Activated T-helper 2 cell treated with anti-CD3 and anti-CD28 coated beads, Interferon-gamma antibody, Interleukin-2, Interleukin-4, amounts not matched to agents 10 μg/mL and 5 μg/mL and 100 μg/mL, durations not matched to agents 14 hours and 24 hours and 36 hours (primary cell): ENCODE measurements around the gene HMG20B. TPM values are rescaled to one million over a fixed set of nuclear protein-coding genes. Genes with fewer than 3 reads are reported as not detected.

Experiments used
- DNase-seq: peaks from one replicate; pipeline ENCODE4 v3.0.0; 2021; ENCODE audit warnings: low spot score
- H3K27ac Mint-ChIP-seq: one replicate; pipeline ENCODE4 v1.8.0; 2021; ENCODE audit warnings: mixed read lengths
- H3K27me3 Mint-ChIP-seq: one replicate; pipeline ENCODE4 v1.8.0; 2021; ENCODE audit warnings: low read depth, mixed read lengths
- H3K36me3 Mint-ChIP-seq: one replicate; pipeline ENCODE4 v1.8.0; 2021; ENCODE audit warnings: low read depth, mixed read lengths
- H3K4me1 Mint-ChIP-seq: one replicate; pipeline ENCODE4 v1.8.0; 2021; ENCODE audit warnings: low read depth, mixed read lengths
- H3K4me3 Mint-ChIP-seq: one replicate; pipeline ENCODE4 v1.8.0; 2021; ENCODE audit warnings: low read depth, mild to moderate bottlenecking, moderate library complexity, mixed read lengths
- H3K9me3 Mint-ChIP-seq: one replicate; pipeline ENCODE4 v1.8.0; 2021; ENCODE audit warnings: mixed read lengths
- intact Hi-C: fragments of 100-400 bp; cut with micrococcal nuclease; formaldehyde crosslinking; loops from one replicate; pipeline ENCODE4 v1.15.1; 2023
- total RNA-seq: library from RNA; stranded (reverse); gene quantifications from 2 replicates; pipeline ENCODE4 v1.2.3, GENCODE V29; 2022

Gene HMG20B
- total RNA-seq, 1 donor from 2014 or later, result 55.3 TPM

GRCh38 chr19:3532154-3532786 lies 40.5 kb upstream of the HMG20B start:
- intact Hi-C loops, result no loop called here
- no peak overlapping the region for H3K4me3 Mint-ChIP-seq
- no peaks in the 10 kb centered on the region for H3K9me3 Mint-ChIP-seq
- peaks cover 31% of the 10 kb centered on the region for H3K36me3 Mint-ChIP-seq
- no peak overlapping the region for H3K27ac Mint-ChIP-seq
- DNase-seq, result no peak
- H3K27me3 Mint-ChIP-seq, result no peaks in the 10 kb centered on the region
- H3K4me1 Mint-ChIP-seq, result no peaks in the 10 kb centered on the region

GRCh38 chr19:3533033-3533432 lies 39.7 kb upstream of the HMG20B start:
- Mint-ChIP-seq H3K4me1 (no peaks in the 10 kb centered on the region), H3K36me3 (peaks cover 38% of the 10 kb centered on the region), H3K4me3 (no peak overlapping the region), H3K9me3 (no peaks in the 10 kb centered on the region), H3K27me3 (no peaks in the 10 kb centered on the region), H3K27ac (no peak overlapping the region)
- intact Hi-C loops, result no loop called here
- DNase-seq, result no peak

GRCh38 chr19:3533563-3534216 lies 39.1 kb upstream of the HMG20B start:
- no peaks in the 10 kb centered on the region for H3K4me1 Mint-ChIP-seq
- no peaks in the 10 kb centered on the region for H3K9me3 Mint-ChIP-seq
- no peak overlapping the region for H3K27ac Mint-ChIP-seq
- peaks cover 45% of the 10 kb centered on the region for H3K36me3 Mint-ChIP-seq
- no peak overlapping the region for H3K4me3 Mint-ChIP-seq
- DNase-seq, result no peak
- H3K27me3 Mint-ChIP-seq, result no peaks in the 10 kb centered on the region
- intact Hi-C loops, result no loop called here

- Mint-ChIP-seq H3K36me3 (peaks cover 50% of the 10 kb centered on the region), H3K4me3 (no peak overlapping the region), H3K27ac (no peak overlapping the region), H3K27me3 (no peaks in the 10 kb centered on the region), H3K4me1 (no peaks in the 10 kb centered on the region), H3K9me3 (no peaks in the 10 kb centered on the region)
- DNase-seq, result no peak
- intact Hi-C loops, result no loop called here
These were observed 38.1 kb upstream of the HMG20B start for GRCh38 chr19:3534375-3535234.

GRCh38 chr19:3535235-3535535 lies 37.6 kb upstream of the HMG20B start:
- peaks cover 56% of the 10 kb centered on the region for H3K36me3 Mint-ChIP-seq
- no peaks in the 10 kb centered on the region for H3K9me3 Mint-ChIP-seq
- no peaks in the 10 kb centered on the region for H3K4me1 Mint-ChIP-seq
- DNase-seq, result no peak
- H3K27me3 Mint-ChIP-seq, result no peaks in the 10 kb centered on the region
- intact Hi-C loops, result no loop called here
- no peak overlapping the region for H3K4me3 Mint-ChIP-seq
- no peak overlapping the region for H3K27ac Mint-ChIP-seq

GRCh38 chr19:3535563-3535965 lies 37.2 kb upstream of the HMG20B start:
- no peaks in the 10 kb centered on the region for H3K4me1 Mint-ChIP-seq
- H3K36me3 Mint-ChIP-seq, result peaks cover 56% of the 10 kb centered on the region
- H3K27me3 Mint-ChIP-seq, result no peaks in the 10 kb centered on the region
- DNase-seq, result no peak
- no peak overlapping the region for H3K27ac Mint-ChIP-seq
- H3K4me3 Mint-ChIP-seq, result no peak overlapping the region
- intact Hi-C loops, result no loop called here
- no peaks in the 10 kb centered on the region for H3K9me3 Mint-ChIP-seq

- H3K9me3 Mint-ChIP-seq, result no peaks in the 10 kb centered on the region
- no peak for DNase-seq
- intact Hi-C loops, result no loop called here
- no peak overlapping the region for H3K4me3 Mint-ChIP-seq
- H3K4me1 Mint-ChIP-seq, result no peaks in the 10 kb centered on the region
- no peak overlapping the region for H3K27ac Mint-ChIP-seq
- H3K27me3 Mint-ChIP-seq, result no peaks in the 10 kb centered on the region
- H3K36me3 Mint-ChIP-seq, result peaks cover 56% of the 10 kb centered on the region
These were observed 36.8 kb upstream of the HMG20B start for GRCh38 chr19:3535981-3536380.

GRCh38 chr19:3536429-3537100 lies 36.2 kb upstream of the HMG20B start:
- Mint-ChIP-seq H3K9me3 (no peaks in the 10 kb centered on the region), H3K36me3 (peaks cover 50% of the 10 kb centered on the region), H3K4me3 (no peak overlapping the region), H3K4me1 (no peaks in the 10 kb centered on the region), H3K27ac (no peak overlapping the region), H3K27me3 (no peaks in the 10 kb centered on the region)
- no peak for DNase-seq
- intact Hi-C loops, result no loop called here

GRCh38 chr19:3537101-3537437 lies 35.7 kb upstream of the HMG20B start:
- Mint-ChIP-seq H3K36me3 (peaks cover 50% of the 10 kb centered on the region), H3K9me3 (no peaks in the 10 kb centered on the region), H3K4me3 (no peak overlapping the region), H3K27ac (no peak overlapping the region), H3K4me1 (no peaks in the 10 kb centered on the region), H3K27me3 (no peaks in the 10 kb centered on the region)
- intact Hi-C loops, result no loop called here
- DNase-seq, result no peak

- Mint-ChIP-seq H3K4me3 (no peak overlapping the region), H3K36me3 (peaks cover 46% of the 10 kb centered on the region), H3K27ac (no peak overlapping the region), H3K27me3 (no peaks in the 10 kb centered on the region), H3K9me3 (no peaks in the 10 kb centered on the region), H3K4me1 (no peaks in the 10 kb centered on the region)
- no peak for DNase-seq
- intact Hi-C loops, result no loop called here
These were observed 35.1 kb upstream of the HMG20B start for GRCh38 chr19:3537438-3538240.

GRCh38 chr19:3538258-3538929 lies 34.4 kb upstream of the HMG20B start:
- no peak for DNase-seq
- Mint-ChIP-seq H3K4me1 (no peaks in the 10 kb centered on the region), H3K27ac (no peak overlapping the region), H3K4me3 (no peak overlapping the region), H3K27me3 (no peaks in the 10 kb centered on the region), H3K9me3 (no peaks in the 10 kb centered on the region), H3K36me3 (peaks cover 42% of the 10 kb centered on the region)
- intact Hi-C loops, result no loop called here
